HepG2 (cell line): Measurements from ENCODE around the gene HABP4. TPM values are rescaled to one million over a fixed set of nuclear protein-coding genes. Genes with fewer than 3 reads are reported as not detected.
A peak's percentile ranks its signal among the peaks of the same experiment; 100 is the strongest.

ENCODE experiments used
- ADNP ChIP-seq: sonication (generic); formaldehyde crosslinking; IDR thresholded peaks from 2 replicates; pipeline ENCODE4 v1.4.0; 2020; ENCODE audit warnings: missing genetic modification reagents
- FOXO1 ChIP-seq: sonication (generic); formaldehyde crosslinking; IDR thresholded peaks from 2 replicates; pipeline ENCODE4 v1.4.0; 2020; ENCODE audit warnings: missing genetic modification reagents
- HMGXB4 ChIP-seq, 2 experiments: sonication (generic) in 1 of 2; formaldehyde crosslinking in 1 of 2; IDR thresholded peaks; 2 replicates each; pipeline versions ENCODE4 v1.4.0 to v1.6.1; 2018 to 2020; ENCODE audit warnings: missing genetic modification reagents in 2 of 2, borderline replicate concordance in 1 of 2, low read depth in 1 of 2, mild to moderate bottlenecking in 1 of 2, missing biosample characterization in 1 of 2
- MIER2 ChIP-seq: IDR thresholded peaks from 2 replicates; pipeline ENCODE4 v1.6.1; 2016; ENCODE audit warnings: missing biosample characterization, missing genetic modification reagents
- PRDM15 ChIP-seq: sonication (generic); formaldehyde crosslinking; IDR thresholded peaks from 2 replicates; pipeline ENCODE4 v1.4.0; 2020; ENCODE audit warnings: missing genetic modification reagents
- TFAP4 ChIP-seq: sonication (generic); IDR thresholded peaks from 2 replicates; pipeline ENCODE4 v1.6.1; 2016; ENCODE audit warnings: low read depth, borderline replicate concordance
- TSC22D2 ChIP-seq: sonication (generic); formaldehyde crosslinking; IDR thresholded peaks from 2 replicates; pipeline ENCODE4 v1.5.1; 2020; ENCODE audit warnings: missing genetic modification reagents, mild to moderate bottlenecking, borderline replicate concordance
- ZBTB49 ChIP-seq: sonication (generic); formaldehyde crosslinking; IDR thresholded peaks from 2 replicates; pipeline ENCODE4 v1.4.0; 2020; ENCODE audit warnings: missing genetic modification reagents, borderline replicate concordance
- ZNF33B ChIP-seq: sonication (generic); formaldehyde crosslinking; IDR thresholded peaks from 2 replicates; pipeline ENCODE4 v1.5.1; 2020; ENCODE audit warnings: mild to moderate bottlenecking, missing genetic modification reagents
- ZNF749 ChIP-seq: sonication (generic); formaldehyde crosslinking; IDR thresholded peaks from 2 replicates; pipeline ENCODE4 v1.8.0; 2022; ENCODE audit warnings: mild to moderate bottlenecking, missing genetic modification reagents, moderate library complexity, borderline replicate concordance
- polyA plus RNA-seq, 8 experiments: library from polyadenylated mRNA; depleted of rRNA in 3 of 8; stranded (reverse) in 7 of 8; unstranded in 1 of 8; fragments of >200 nt; fragmentation: Illumina TruSeq in 4 of 8; extraction: Trizol in 4 of 8; gene quantifications; 2 replicates each; pipeline versions ENCODE4 v1.2.1 to v1.2.3, GENCODE V29; 2011 to 2016; ENCODE audit warnings: low read depth in 4 of 8, missing spikeins in 1 of 8, mixed read lengths in 1 of 8; ENCODE audit not compliant: insufficient read depth in 1 of 8
- total RNA-seq, 5 experiments: library from RNA; depleted of rRNA; stranded (reverse); fragments of >200 nt; fragmentation: Illumina TruSeq; extraction: Trizol; gene quantifications; 2 replicates each; pipeline ENCODE4 v1.2.3, GENCODE V29; 2016; ENCODE audit warnings: low read depth in 1 of 5
- TF ChIP-seq, protein P1 (sequence below): sonication (generic); formaldehyde crosslinking; IDR thresholded peaks from 2 replicates; pipeline ENCODE4 v1.4.0; 2020; ENCODE audit warnings: low read depth, missing genetic modification reagents

The HABP4 gene
- total and polyA plus RNA-seq, 2 of the 13 experiments (the other 11 are each of a cell fraction or from before 2014, with no cell fraction given): 14.3 to 26.6 TPM

DNA sequence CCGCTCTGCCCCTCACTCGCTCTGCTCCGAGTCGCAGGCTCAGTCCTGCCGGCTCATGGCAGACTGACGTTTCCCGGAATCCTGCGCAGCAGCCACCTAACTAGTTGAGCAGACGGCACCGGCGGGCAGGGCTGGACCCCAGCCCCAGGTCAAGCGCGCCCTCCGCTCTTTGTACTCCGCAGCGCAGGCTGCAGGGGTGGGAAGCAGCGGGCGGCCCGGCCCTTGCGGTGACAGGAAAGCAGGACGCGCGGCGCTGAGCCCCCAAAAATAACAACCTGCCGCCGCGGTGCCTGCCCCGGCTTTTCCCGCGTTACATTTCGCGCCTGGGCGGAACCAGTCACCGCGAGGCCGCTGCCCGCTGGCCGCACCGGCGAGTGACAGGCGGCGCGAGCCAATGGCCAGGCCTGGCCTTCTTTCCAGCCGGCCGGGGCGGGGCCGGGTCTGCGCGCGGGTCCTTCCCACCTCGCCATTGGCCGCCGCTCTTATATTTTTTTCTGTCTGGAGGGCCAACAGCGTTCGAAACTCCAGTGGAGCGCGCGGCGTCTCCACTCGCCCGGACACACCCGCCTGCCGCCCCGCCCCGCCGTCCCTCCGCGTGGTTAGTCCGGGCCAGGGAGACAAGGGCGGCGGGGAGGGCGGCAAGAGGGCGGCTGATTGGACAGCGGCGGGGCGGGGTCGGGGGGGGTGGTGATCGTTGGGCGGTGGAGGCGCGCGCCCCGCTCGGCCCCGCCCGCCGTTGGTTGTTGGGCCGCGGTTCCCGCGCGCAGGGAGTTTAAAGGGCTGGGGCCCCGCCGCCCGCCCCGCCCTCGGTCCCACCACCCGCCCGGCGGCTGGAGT, 31.7 kb upstream of the HABP4 start, which contains the start of gene ZNF367 (continued):
- no peak for TF ChIP-seq ZBTB49 (CRISPR knock-in tag)
- TF ChIP-seq ADNP (CRISPR knock-in tag): no peak
- no peak for TF ChIP-seq FOXO1 (CRISPR knock-in tag)
- 0 out of 4 replicates have a peak, but pooled peaks of 1 of the 2 experiments have one; percentile 0 for TF ChIP-seq HMGXB4 (CRISPR knock-in tag; IDR thresholded peaks at IDR 0.05; ENCODE audit: borderline replicate concordance in 1 of 2, low read depth in 1 of 2)
- TF ChIP-seq TFAP4: peak; percentile 55; the same call in 1 of the 2 replicates
- TF ChIP-seq ZNF33B: peak; percentile 86; the same call in 1 of the 2 replicates
- TF ChIP-seq TSC22D2 (CRISPR knock-in tag): peak; percentile 71; the same call in 1 of the 2 replicates
- TF ChIP-seq ZNF749 (CRISPR knock-in tag): peak; percentile 93
- TF ChIP-seq MIER2 (CRISPR knock-in tag): no peak
- TF ChIP-seq, protein P1, sequence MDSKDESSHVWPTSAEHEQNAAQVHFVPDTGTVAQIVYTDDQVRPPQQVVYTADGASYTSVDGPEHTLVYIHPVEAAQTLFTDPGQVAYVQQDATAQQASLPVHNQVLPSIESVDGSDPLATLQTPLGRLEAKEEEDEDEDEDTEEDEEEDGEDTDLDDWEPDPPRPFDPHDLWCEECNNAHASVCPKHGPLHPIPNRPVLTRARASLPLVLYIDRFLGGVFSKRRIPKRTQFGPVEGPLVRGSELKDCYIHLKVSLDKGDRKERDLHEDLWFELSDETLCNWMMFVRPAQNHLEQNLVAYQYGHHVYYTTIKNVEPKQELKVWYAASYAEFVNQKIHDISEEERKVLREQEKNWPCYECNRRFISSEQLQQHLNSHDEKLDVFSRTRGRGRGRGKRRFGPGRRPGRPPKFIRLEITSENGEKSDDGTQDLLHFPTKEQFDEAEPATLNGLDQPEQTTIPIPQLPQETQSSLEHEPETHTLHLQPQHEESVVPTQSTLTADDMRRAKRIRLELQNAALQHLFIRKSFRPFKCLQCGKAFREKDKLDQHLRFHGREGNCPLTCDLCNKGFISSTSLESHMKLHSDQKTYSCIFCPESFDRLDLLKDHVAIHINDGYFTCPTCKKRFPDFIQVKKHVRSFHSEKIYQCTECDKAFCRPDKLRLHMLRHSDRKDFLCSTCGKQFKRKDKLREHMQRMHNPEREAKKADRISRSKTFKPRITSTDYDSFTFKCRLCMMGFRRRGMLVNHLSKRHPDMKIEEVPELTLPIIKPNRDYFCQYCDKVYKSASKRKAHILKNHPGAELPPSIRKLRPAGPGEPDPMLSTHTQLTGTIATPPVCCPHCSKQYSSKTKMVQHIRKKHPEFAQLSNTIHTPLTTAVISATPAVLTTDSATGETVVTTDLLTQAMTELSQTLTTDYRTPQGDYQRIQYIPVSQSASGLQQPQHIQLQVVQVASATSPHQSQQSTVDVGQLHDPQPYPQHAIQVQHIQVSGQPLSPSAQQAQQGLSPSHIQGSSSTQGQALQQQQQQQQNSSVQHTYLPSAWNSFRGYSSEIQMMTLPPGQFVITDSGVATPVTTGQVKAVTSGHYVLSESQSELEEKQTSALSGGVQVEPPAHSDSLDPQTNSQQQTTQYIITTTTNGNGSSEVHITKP (CRISPR knock-in tag): no peak
- TF ChIP-seq PRDM15: no peak; the same call in 1 of the 2 replicates
